ENCODE results near the gene NCAM1. TPM values are rescaled to one million over a fixed set of nuclear protein-coding genes. Genes with fewer than 3 reads are reported as not detected.

NCAM1 gene
- total and polyA plus RNA-seq, 2 of the 13 experiments (the other 11 are each of a cell fraction or from before 2014, with no cell fraction given), result 0.05 TPM; not detected in 1

DNA sequence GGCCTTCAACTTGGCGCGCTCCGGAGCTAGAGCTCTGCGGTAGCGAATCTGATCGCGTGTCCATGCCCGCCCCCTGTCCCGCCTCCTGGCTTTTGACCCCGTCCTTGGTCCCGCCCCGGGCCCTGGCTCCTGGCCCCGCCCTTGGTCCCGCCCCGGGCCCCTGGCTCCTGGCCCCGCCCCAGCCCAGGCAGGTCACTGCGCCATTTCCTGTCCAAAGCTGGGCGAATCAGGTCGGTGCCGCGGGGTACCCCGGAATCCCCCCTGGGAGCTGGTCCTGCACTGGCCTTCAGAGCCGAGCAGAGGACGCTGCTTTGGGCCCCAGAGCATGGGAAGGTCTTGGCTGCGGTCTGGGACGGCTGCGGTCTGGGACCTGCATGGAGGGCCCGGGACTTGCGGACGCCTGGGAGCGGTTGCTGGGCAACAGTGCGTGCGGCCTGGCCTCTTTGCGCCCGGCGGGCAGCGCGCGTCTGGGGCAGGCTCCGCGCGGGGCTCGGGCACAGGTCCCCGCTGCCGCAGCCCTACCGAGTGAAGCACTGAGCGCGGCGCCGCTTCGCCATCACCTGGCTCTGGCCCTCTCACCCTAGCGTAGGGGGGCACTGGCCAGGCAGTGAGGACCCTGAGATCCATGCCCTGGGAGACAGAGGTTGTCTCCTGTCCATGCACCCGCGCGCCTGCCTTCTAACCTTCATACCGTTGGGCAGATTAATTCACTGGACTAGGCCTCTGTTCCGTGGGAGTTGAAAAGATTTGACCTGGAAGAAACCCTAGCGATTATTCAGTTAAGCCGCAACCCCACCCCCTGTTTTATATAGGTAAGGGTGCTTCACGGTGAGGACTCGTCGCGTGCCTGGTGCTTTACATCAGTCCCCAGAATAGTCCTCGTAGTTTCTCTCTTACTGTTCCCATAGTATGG lies 353.4 kb downstream of the NCAM1 start, which contains the start of gene TTC12 (continued):
- peak; percentile 73; the same call in 1 of the 3 replicates for TF ChIP-seq MXI1 (IDR thresholded peaks at IDR 0.05; ENCODE audit: borderline replicate concordance, low read depth, low read length)
- TF ChIP-seq ZNF652 (CRISPR knock-in tag; IDR thresholded peaks at IDR 0.05; ENCODE audit: borderline replicate concordance, low read depth), result no peak
- TF ChIP-seq, protein P1, sequence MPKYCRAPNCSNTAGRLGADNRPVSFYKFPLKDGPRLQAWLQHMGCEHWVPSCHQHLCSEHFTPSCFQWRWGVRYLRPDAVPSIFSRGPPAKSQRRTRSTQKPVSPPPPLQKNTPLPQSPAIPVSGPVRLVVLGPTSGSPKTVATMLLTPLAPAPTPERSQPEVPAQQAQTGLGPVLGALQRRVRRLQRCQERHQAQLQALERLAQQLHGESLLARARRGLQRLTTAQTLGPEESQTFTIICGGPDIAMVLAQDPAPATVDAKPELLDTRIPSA (CRISPR knock-in tag; IDR thresholded peaks at IDR 0.05; ENCODE audit: borderline replicate concordance), result peak; percentile 62; the same call in 1 of the 2 replicates
- TF ChIP-seq, protein P2, sequence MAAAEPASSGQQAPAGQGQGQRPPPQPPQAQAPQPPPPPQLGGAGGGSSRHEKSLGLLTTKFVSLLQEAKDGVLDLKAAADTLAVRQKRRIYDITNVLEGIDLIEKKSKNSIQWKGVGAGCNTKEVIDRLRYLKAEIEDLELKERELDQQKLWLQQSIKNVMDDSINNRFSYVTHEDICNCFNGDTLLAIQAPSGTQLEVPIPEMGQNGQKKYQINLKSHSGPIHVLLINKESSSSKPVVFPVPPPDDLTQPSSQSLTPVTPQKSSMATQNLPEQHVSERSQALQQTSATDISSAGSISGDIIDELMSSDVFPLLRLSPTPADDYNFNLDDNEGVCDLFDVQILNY (CRISPR knock-in tag; conservative IDR thresholded peaks at IDR 0.05), result peak; percentile 66
- no peak for TF ChIP-seq ZNF7 (CRISPR knock-in tag; IDR thresholded peaks at IDR 0.05)
- no peak for TF ChIP-seq SOX13 (IDR thresholded peaks at IDR 0.05)
- TF ChIP-seq SOX13 (CRISPR knock-in tag; conservative IDR thresholded peaks at IDR 0.05 in 1 of 2, IDR thresholded peaks at IDR 0.05 in 1 of 2), result 0 out of 4 replicates have a peak, but pooled peaks of 1 of the 2 experiments have one; percentile 22
- TF ChIP-seq ZFX (CRISPR knock-in tag; IDR thresholded peaks at IDR 0.05; ENCODE audit: low read depth), result peak; percentile 99
- peak; percentile 93 for TF ChIP-seq GABPB1 (CRISPR knock-in tag; IDR thresholded peaks at IDR 0.05)
- no peak for TF ChIP-seq ISX (CRISPR knock-in tag; conservative IDR thresholded peaks at IDR 0.05)
- no peak for TF ChIP-seq TGIF2 (CRISPR knock-in tag; IDR thresholded peaks at IDR 0.05)
- no peak for TF ChIP-seq SMYD3 (CRISPR knock-in tag; IDR thresholded peaks at IDR 0.05)
- TF ChIP-seq ZNF251 (CRISPR knock-in tag; IDR thresholded peaks at IDR 0.05), result no peak
- TF ChIP-seq ZNF781 (CRISPR knock-in tag; IDR thresholded peaks at IDR 0.05; ENCODE audit: borderline replicate concordance, not compliant biosample characterization), result no peak
- TF ChIP-seq KAT7 (CRISPR knock-in tag; IDR thresholded peaks at IDR 0.05; ENCODE audit: borderline replicate concordance), result peak; percentile 84; the same call in 1 of the 2 replicates
- TF ChIP-seq IKZF4 (CRISPR knock-in tag; IDR thresholded peaks at IDR 0.05; ENCODE audit: borderline replicate concordance, low read depth, not compliant biosample characterization), result peak; percentile 71
- no peak for TF ChIP-seq ZNF780A (CRISPR knock-in tag; IDR thresholded peaks at IDR 0.05)
- TF ChIP-seq ZMYM4 (CRISPR knock-in tag; IDR thresholded peaks at IDR 0.05), result peak; percentile 86
- TF ChIP-seq, protein P3, sequence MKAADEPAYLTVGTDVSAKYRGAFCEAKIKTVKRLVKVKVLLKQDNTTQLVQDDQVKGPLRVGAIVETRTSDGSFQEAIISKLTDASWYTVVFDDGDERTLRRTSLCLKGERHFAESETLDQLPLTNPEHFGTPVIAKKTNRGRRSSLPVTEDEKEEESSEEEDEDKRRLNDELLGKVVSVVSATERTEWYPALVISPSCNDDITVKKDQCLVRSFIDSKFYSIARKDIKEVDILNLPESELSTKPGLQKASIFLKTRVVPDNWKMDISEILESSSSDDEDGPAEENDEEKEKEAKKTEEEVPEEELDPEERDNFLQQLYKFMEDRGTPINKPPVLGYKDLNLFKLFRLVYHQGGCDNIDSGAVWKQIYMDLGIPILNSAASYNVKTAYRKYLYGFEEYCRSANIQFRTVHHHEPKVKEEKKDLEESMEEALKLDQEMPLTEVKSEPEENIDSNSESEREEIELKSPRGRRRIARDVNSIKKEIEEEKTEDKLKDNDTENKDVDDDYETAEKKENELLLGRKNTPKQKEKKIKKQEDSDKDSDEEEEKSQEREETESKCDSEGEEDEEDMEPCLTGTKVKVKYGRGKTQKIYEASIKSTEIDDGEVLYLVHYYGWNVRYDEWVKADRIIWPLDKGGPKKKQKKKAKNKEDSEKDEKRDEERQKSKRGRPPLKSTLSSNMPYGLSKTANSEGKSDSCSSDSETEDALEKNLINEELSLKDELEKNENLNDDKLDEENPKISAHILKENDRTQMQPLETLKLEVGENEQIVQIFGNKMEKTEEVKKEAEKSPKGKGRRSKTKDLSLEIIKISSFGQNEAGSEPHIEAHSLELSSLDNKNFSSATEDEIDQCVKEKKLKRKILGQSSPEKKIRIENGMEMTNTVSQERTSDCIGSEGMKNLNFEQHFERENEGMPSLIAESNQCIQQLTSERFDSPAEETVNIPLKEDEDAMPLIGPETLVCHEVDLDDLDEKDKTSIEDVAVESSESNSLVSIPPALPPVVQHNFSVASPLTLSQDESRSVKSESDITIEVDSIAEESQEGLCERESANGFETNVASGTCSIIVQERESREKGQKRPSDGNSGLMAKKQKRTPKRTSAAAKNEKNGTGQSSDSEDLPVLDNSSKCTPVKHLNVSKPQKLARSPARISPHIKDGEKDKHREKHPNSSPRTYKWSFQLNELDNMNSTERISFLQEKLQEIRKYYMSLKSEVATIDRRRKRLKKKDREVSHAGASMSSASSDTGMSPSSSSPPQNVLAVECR (CRISPR knock-in tag; IDR thresholded peaks at IDR 0.05; ENCODE audit: borderline replicate concordance), result peak; percentile 97
- no peak for TF ChIP-seq SMAD3 (CRISPR knock-in tag; IDR thresholded peaks at IDR 0.05)
